Ovary (tissue), 9 donors: ENCODE results near the gene RYR1. TPM values are rescaled to one million over a fixed set of nuclear protein-coding genes. Genes with fewer than 3 reads are reported as not detected.
A peak's percentile ranks its signal among the peaks of the same experiment; 100 is the strongest.
"Not testable (repeated sequence)": the region's sequence is repeated elsewhere in the genome, so short reads cannot be mapped to it uniquely, and the experiment has no call there.

Experiments used
- DNase-seq, 5 donors: peaks; one replicate each; pipeline ENCODE4 v3.0.0-alpha.2; 2019 to 2020
- H3K27ac ChIP-seq, 2 donors: fragments of 200-600 bp; one replicate each; pipeline versions ENCODE4 v1.5.1 to v1.8.0; 2019 to 2022
- H3K27me3 ChIP-seq: fragments of 200-600 bp; one replicate; pipeline ENCODE4 v1.8.0; 2022
- H3K36me3 ChIP-seq: fragments of 200-600 bp; sonication (generic); one replicate; pipeline ENCODE4 v1.5.1; 2019
- H3K4me1 ChIP-seq: one replicate; pipeline ENCODE4 v1.8.1; 2013; ENCODE audit warnings: mild to moderate bottlenecking, moderate library complexity; ENCODE audit not compliant: insufficient read depth
- H3K4me3 ChIP-seq: fragments of 200-600 bp; sonication (generic); one replicate; pipeline ENCODE4 v1.5.1; 2017
- H3K9me3 ChIP-seq, 2 donors: fragments of 200-600 bp in 1 of 2; sonication (generic) in 1 of 2; one replicate each; pipeline versions ENCODE4 v1.5.1 to v1.8.1; 2013 to 2019; ENCODE audit warnings: mild to moderate bottlenecking in 1 of 2, moderate library complexity in 1 of 2
- CTCF ChIP-seq, 3 donors: fragments of 450-650 bp in 2 of 3; fragments of 200-600 bp in 1 of 3; IDR thresholded peaks; one replicate each; pipeline versions ENCODE4 v1.5.1 to v1.8.0; 2016 to 2022; ENCODE audit warnings: antibody characterized with exemption in 3 of 3, mild to moderate bottlenecking in 1 of 3
- EP300 ChIP-seq: sonication (generic); formaldehyde crosslinking; IDR thresholded peaks from one replicate; pipeline ENCODE4 v1.6.1; 2017; ENCODE audit warnings: antibody characterized with exemption
- POLR2A ChIP-seq: fragments of 450-650 bp; IDR thresholded peaks from one replicate; pipeline ENCODE4 v1.6.1; 2017; ENCODE audit warnings: antibody characterized with exemption, mild to moderate bottlenecking, moderate library complexity
- WGBS, 3 donors: extraction: QIAGEN DNeasy Blood & Tissue Kit in 1 of 3; methylation state at CpG; one replicate each; pipeline versions ENCODE4 v1.1.5 to v1.1.7; 2013 to 2017; 5-methylcytosine and 5-hydroxymethylcytosine counted together
- intact Hi-C, 4 donors: fragments of 100-400 bp; cut with DNase I; formaldehyde crosslinking; loops; one replicate each; pipeline versions ENCODE4 v1.11.0 to v1.15.1; 2022 to 2023
- polyA plus RNA-seq, 2 donors: library from polyadenylated mRNA; stranded (reverse); fragments of 200-250 nt in 1 of 2; fragments of 350-450 nt in 1 of 2; fragmentation: Illumina TruSeq in 1 of 2; extraction: RNeasy Lipid Tissue Mini Kit (QIAGEN cat#74804) in 1 of 2; gene quantifications; one replicate each; pipeline ENCODE4 v1.2.3, GENCODE V29; 2013 to 2014
- total RNA-seq, 7 donors: library from RNA; depleted of rRNA in 2 of 7; stranded (reverse); fragments of >200 nt in 2 of 7; fragmentation: NEBNext Ultra II Directional in 3 of 7; extraction: Animal tissue kit (Norgen Biotek cat#: 25700) in 3 of 7; gene quantifications; one replicate each; pipeline versions ENCODE4 v1.1.0 to v1.2.4, GENCODE V29; 2016 to 2023
- donor health status: DM: no; HTN: no; CAD: no; lungs with moderate emphysema.
- donor health status: DM: no; HTN: no; CAD: no.
- donor health status: Bipolar disorder and iron deficiency.
- donor health status: DM: yes; HTN: yes; CAD: no.
- donor health status: DM: no; HTN: no; CAD: no.
- donor health status: DM: yes; HTN: yes; CAD: no.

Gene RYR1
- total and polyA plus RNA-seq, 9 donors: 0.57 to 2.6 (median 1.0) TPM

- no peaks in the 10 kb centered on the region for H3K27me3 ChIP-seq
- WGBS, 3 donors: 7 to 13% (median 11%) methylated on average over 38 to 55 of the region's 55 CpGs
- intact Hi-C loops: no loop called here
Measured at GRCh38 chr19:38596057-38596981, 162.8 kb downstream of the RYR1 start.

GRCh38 chr19:38597075-38597474 is 163.6 kb downstream of the RYR1 start:
- intact Hi-C loops: no loop called here
- 73 to 80% (median 75%) methylated on average over 11 of the region's 11 CpGs for WGBS, 3 donors
- no peak for DNase-seq
- H3K4me1 ChIP-seq: no peaks in the 10 kb centered on the region
- no peak overlapping the region for H3K27ac ChIP-seq
- no peaks in the 10 kb centered on the region for H3K9me3 ChIP-seq
- no peaks in the 10 kb centered on the region for H3K27me3 ChIP-seq
- no peak for TF ChIP-seq EP300
- no peak for TF ChIP-seq POLR2A
- no peak for TF ChIP-seq CTCF (IDR thresholded peaks at IDR 0.05)
- no peaks in the 10 kb centered on the region for H3K36me3 ChIP-seq
- no peak overlapping the region for H3K4me3 ChIP-seq

More at GRCh38 chr19:38596057-38596981, 162.8 kb downstream of the RYR1 start:
- Histone ChIP-seq H3K4me3 (no peak overlapping the region), H3K4me1 (no peaks in the 10 kb centered on the region), H3K27ac (no peak overlapping the region), H3K36me3 (no peaks in the 10 kb centered on the region), H3K9me3 (no peaks in the 10 kb centered on the region)
- no peak for TF ChIP-seq EP300
- TF ChIP-seq CTCF (IDR thresholded peaks at IDR 0.05): no peak
- TF ChIP-seq POLR2A: no peak
- DNase-seq: peak; percentile 30 to 69 (median 47)

GRCh38 chr19:38599722-38600121 is 166.2 kb downstream of the RYR1 start:
- DNase-seq: no peak
- 77 to 82% (median 82%) methylated on average over 11 of the region's 11 CpGs for WGBS, 3 donors
- no peak overlapping the region for H3K4me3 ChIP-seq
- H3K27ac ChIP-seq: no peak overlapping the region
- H3K36me3 ChIP-seq: no peaks in the 10 kb centered on the region
- no peaks in the 10 kb centered on the region for H3K4me1 ChIP-seq
- no peak for TF ChIP-seq POLR2A
- TF ChIP-seq CTCF (IDR thresholded peaks at IDR 0.05): no peak
- TF ChIP-seq EP300: no peak
- no peaks in the 10 kb centered on the region for H3K9me3 ChIP-seq
- no peaks in the 10 kb centered on the region for H3K27me3 ChIP-seq
- intact Hi-C loops: loop anchor here in 1 of 4 donors (10.0 kb wide), 1 partner anchor 85 kb away; no protein-coding TSS in a partner anchor

GRCh38 chr19:38602856-38603255 is 169.4 kb downstream of the RYR1 start:
- H3K27ac ChIP-seq, H3K4me3 ChIP-seq, H3K27me3 ChIP-seq, H3K36me3 ChIP-seq, DNase-seq, H3K9me3 ChIP-seq, H3K4me1 ChIP-seq: not testable (repeated sequence)
- intact Hi-C loops: loop anchor here in 1 of 4 donors (10.0 kb wide), 1 partner anchor 88 kb away; no protein-coding TSS in a partner anchor
- 94 to 96% (median 95%) methylated on average over 5 of the region's 5 CpGs for WGBS, 3 donors

GRCh38 chr19:38606131-38606530 is 172.6 kb downstream of the RYR1 start:
- WGBS, 3 donors: 74 to 83% (median 76%) methylated on average over 6 of the region's 6 CpGs
- no peak for TF ChIP-seq CTCF (IDR thresholded peaks at IDR 0.05)
- no peak for TF ChIP-seq EP300
- TF ChIP-seq POLR2A: no peak
- intact Hi-C loops: loop anchor here in 1 of 4 donors (10.0 kb wide), 1 partner anchor 91 kb away; no protein-coding TSS in a partner anchor

More at GRCh38 chr19:38606131-38606530, 172.6 kb downstream of the RYR1 start:
- Histone ChIP-seq H3K36me3 (no peaks in the 10 kb centered on the region), H3K9me3 (no peaks in the 10 kb centered on the region), H3K4me3 (no peak overlapping the region), H3K27ac (no peak overlapping the region), H3K4me1 (no peaks in the 10 kb centered on the region), H3K27me3 (no peaks in the 10 kb centered on the region)
- no peak for DNase-seq
